Hepatocyte (in vitro differentiated cells): ENCODE data around the gene PRR14L. TPM values are rescaled to one million over a fixed set of nuclear protein-coding genes. Genes with fewer than 3 reads are reported as not detected.
"Not testable (repeated sequence)": the region's sequence is repeated elsewhere in the genome, so short reads cannot be mapped to it uniquely, and the experiment has no call there.

Experiments
- DNase-seq: peaks from one replicate; pipeline ENCODE4 v3.0.0-alpha.2; 2016; ENCODE audit warnings: low spot score
- H2AFZ ChIP-seq: fragments of 200-600 bp; sonication (generic); 2 replicates; pipeline ENCODE4 v1.6.0; 2016; ENCODE audit warnings: antibody characterized with exemption, mild to moderate bottlenecking
- H3K27ac ChIP-seq: fragments of 200-600 bp; sonication (generic); 2 replicates; pipeline ENCODE4 v1.5.1; 2016; ENCODE audit warnings: mild to moderate bottlenecking
- H3K27me3 ChIP-seq: fragments of 200-600 bp; sonication (generic); 2 replicates; pipeline ENCODE4 v1.6.1; 2016
- H3K36me3 ChIP-seq: fragments of 200-600 bp; sonication (generic); replicated peaks from 2 replicates; pipeline ENCODE4 v1.5.1; 2016; ENCODE audit warnings: low read depth; ENCODE audit not compliant: insufficient read depth
- H3K4me1 ChIP-seq: fragments of 200-600 bp; sonication (generic); 2 replicates; pipeline ENCODE4 v1.5.1; 2016; ENCODE audit warnings: mild to moderate bottlenecking, moderate library complexity; ENCODE audit not compliant: insufficient read depth
- H3K4me2 ChIP-seq: fragments of 200-600 bp; sonication (generic); 2 replicates; pipeline ENCODE4 v1.6.0; 2016
- H3K4me3 ChIP-seq: fragments of 200-600 bp; sonication (generic); 2 replicates; pipeline ENCODE4 v1.5.1; 2016; ENCODE audit warnings: mild to moderate bottlenecking
- H3K79me2 ChIP-seq: fragments of 200-600 bp; sonication (generic); 2 replicates; pipeline ENCODE4 v1.6.0; 2017; ENCODE audit warnings: mild to moderate bottlenecking
- H3K9me2 ChIP-seq: fragments of 200-600 bp; sonication (generic); replicated peaks from 2 replicates; pipeline ENCODE4 v1.6.0; 2017; ENCODE audit warnings: mild to moderate bottlenecking; ENCODE audit not compliant: insufficient read depth
- H3K9me3 ChIP-seq: fragments of 200-600 bp; sonication (generic); 2 replicates; pipeline ENCODE4 v1.5.1; 2016; ENCODE audit warnings: low read depth, mild to moderate bottlenecking
- H4K20me1 ChIP-seq: fragments of 200-600 bp; sonication (generic); 2 replicates; pipeline ENCODE4 v1.6.0; 2016; ENCODE audit warnings: mild to moderate bottlenecking; ENCODE audit not compliant: insufficient read depth, poor library complexity, severe bottlenecking
- EZH2 ChIP-seq: fragments of 200-600 bp; sonication (generic); IDR thresholded peaks from 2 replicates; pipeline ENCODE4 v1.6.1; 2016; ENCODE audit warnings: antibody characterized with exemption, mild to moderate bottlenecking, borderline replicate concordance
- EZH2phosphoT487 ChIP-seq: fragments of 200-600 bp; sonication (generic); IDR thresholded peaks from one replicate; pipeline ENCODE4 v1.6.1; 2018; ENCODE audit warnings: antibody characterized with exemption, mild to moderate bottlenecking, low read depth, moderate library complexity; ENCODE audit not compliant: unreplicated experiment, severe bottlenecking
- WGBS: methylation state at CpG from one replicate; pipeline ENCODE4 v1.1.6; 2016; ENCODE audit warnings: low lambda C conversion rate; ENCODE audit errors: missing lambda C conversion rate; 5-methylcytosine and 5-hydroxymethylcytosine counted together
- polyA plus RNA-seq: library from polyadenylated mRNA; unstranded; fragments of >200 nt; fragmentation: Nextera tagmentation; extraction: Ambion mirVana; gene quantifications from 2 replicates; pipeline ENCODE4 v1.2.1, GENCODE V29; 2016
- total RNA-seq: library from RNA; depleted of rRNA; stranded (reverse); fragments of >200 nt; gene quantifications from 2 replicates; pipeline ENCODE4 v1.2.3, GENCODE V29; 2014
- TF ChIP-seq, protein P1 (sequence below): fragments of 200-600 bp; sonication (generic); IDR thresholded peaks from 2 replicates; pipeline ENCODE4 v1.5.1; 2016; ENCODE audit warnings: antibody characterized with exemption, mild to moderate bottlenecking; ENCODE audit not compliant: poor library complexity

The PRR14L gene
- total and polyA plus RNA-seq, 2 experiments from 2014 or later = 13.2 to 30.4 TPM

DNA sequence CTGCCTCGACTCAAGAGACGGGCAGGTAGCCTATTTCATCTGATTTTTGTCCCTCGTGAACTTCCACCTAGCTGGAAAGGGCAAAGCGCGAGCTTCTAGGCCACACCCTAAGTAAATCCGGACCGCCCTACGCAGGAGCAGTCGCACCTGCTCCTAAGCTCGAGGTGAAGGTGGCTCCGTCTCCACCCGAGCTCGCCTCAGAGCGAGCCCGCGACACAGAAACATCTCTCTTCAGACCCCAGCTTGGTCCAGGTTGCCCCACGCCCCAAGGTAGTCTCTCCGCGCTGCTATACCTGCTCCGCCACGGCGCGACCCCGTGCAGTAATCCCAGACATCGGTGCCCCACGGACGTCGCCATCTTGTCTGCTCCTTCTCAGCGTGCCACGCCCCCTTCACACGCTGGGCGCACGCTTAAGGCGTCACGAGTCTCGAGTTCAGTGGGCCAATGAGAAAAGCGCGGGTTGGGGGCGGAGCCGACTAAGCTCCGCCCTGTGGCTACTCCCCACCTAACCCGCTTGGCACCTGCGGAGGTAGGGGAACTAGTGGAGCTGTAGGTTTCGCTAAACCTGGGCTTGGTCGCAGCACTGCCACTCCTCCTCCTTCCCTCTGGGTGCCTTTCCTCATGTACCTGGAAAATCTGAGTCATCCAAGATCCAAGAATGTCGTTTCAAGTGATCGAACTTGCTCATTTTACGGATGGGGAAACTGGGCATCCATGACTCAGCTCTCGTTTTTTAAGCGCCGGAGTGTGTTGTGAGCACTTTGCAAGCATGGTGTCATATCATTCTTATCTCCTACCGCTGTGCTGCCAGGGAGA, 87.9 kb downstream of the PRR14L start, which contains the start of gene PISD:
PISD (minus strand) TSS at position 365 of the 817 bp plus-strand sequence; CDS start at position 358, 7 bp downstream.
- H4K20me1 ChIP-seq = peaks cover 3% of the 10 kb centered on the region
- peak within 1 kb of the TSS; percentile 84 for H3K4me3 ChIP-seq
- DNase-seq = peak; percentile 99
- peak within 1 kb of the TSS; percentile 94 for H3K27ac ChIP-seq
- no peaks in the 10 kb centered on the region for H3K9me3 ChIP-seq
- WGBS = 4% methylated on average over 52 of the region's 52 CpGs
- no peaks in the 10 kb centered on the region for H3K4me1 ChIP-seq
- H3K79me2 ChIP-seq = peaks cover 47% of the 10 kb centered on the region
- H3K27me3 ChIP-seq = no peaks in the 10 kb centered on the region
- H3K9me2 ChIP-seq = no peaks in the 10 kb centered on the region
- no peak for TF ChIP-seq EZH2phosphoT487
- H3K36me3 ChIP-seq = no peaks in the 10 kb centered on the region
- peak within 1 kb of the TSS; percentile 86 for H2AFZ ChIP-seq
- H3K4me2 ChIP-seq = peak within 1 kb of the TSS; percentile 91

DNA sequence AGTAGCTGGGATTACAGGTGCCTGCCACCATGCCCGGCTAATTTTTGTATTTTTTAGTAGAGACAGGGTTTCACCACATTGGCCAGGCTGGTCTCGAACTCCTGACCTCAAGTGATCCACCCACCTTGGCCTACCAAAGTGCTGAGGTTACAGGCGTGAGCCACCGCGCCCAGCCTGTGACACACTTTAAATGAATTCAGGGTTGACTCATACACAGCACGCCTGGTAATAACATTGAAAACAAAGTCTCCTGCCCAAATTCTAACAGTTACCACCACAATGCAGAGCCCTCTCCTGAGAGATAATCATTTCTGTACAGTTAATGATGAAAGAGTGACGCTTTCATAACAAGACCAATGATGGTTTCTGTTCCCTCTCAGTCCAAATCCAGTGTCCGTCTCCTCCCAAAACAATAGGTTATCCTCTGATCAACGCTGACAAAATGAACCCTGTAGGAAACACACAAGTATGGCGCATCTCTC, 89.0 kb downstream of the PRR14L start:
- Histone ChIP-seq H3K27ac (peak overlapping the region; percentile 94), H3K79me2 (peaks cover 59% of the 10 kb centered on the region), H3K4me3 (peak overlapping the region; percentile 84), H3K4me2 (peak overlapping the region; percentile 91)
- H3K36me3 ChIP-seq, H3K4me1 ChIP-seq, H2AFZ ChIP-seq, H4K20me1 ChIP-seq, H3K27me3 ChIP-seq, H3K9me3 ChIP-seq, H3K9me2 ChIP-seq: not testable (repeated sequence)
- 77% methylated on average over 10 of the region's 10 CpGs for WGBS
- peak; percentile 34 for DNase-seq

DNA sequence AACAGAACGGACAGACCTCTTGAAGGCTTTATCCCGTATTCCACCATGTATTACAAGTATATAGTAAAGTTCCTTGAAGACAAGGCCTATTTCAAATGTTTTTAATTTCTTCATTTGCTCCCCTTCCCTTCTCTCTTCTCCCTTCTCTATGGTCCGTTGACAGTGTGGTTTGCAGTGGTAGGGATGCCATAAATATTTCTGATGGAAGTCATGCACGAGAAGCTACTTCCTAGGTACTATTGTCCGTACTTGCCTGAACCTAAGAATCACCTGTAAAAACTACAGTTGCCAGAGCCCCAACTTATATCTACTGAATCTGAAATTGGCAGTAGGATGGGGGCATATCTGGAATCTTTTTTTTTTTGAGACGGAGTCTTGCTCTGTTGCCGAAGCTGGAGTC, 90.7 kb downstream of the PRR14L start:
- Histone ChIP-seq H3K79me2 (peaks cover 75% of the 10 kb centered on the region), H3K9me3 (no peaks in the 10 kb centered on the region), H3K9me2 (no peaks in the 10 kb centered on the region), H3K36me3 (no peaks in the 10 kb centered on the region), H4K20me1 (peaks cover 6% of the 10 kb centered on the region), H3K4me1 (no peaks in the 10 kb centered on the region), H3K4me2 (no peak overlapping the region), H3K27me3 (no peaks in the 10 kb centered on the region), H3K4me3 (no peak overlapping the region), H2AFZ (no peak overlapping the region), H3K27ac (no peak overlapping the region)
- no peak for TF ChIP-seq EZH2
- TF ChIP-seq EZH2phosphoT487 = no peak
- TF ChIP-seq, protein P1, sequence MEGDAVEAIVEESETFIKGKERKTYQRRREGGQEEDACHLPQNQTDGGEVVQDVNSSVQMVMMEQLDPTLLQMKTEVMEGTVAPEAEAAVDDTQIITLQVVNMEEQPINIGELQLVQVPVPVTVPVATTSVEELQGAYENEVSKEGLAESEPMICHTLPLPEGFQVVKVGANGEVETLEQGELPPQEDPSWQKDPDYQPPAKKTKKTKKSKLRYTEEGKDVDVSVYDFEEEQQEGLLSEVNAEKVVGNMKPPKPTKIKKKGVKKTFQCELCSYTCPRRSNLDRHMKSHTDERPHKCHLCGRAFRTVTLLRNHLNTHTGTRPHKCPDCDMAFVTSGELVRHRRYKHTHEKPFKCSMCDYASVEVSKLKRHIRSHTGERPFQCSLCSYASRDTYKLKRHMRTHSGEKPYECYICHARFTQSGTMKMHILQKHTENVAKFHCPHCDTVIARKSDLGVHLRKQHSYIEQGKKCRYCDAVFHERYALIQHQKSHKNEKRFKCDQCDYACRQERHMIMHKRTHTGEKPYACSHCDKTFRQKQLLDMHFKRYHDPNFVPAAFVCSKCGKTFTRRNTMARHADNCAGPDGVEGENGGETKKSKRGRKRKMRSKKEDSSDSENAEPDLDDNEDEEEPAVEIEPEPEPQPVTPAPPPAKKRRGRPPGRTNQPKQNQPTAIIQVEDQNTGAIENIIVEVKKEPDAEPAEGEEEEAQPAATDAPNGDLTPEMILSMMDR = no peak
- 88% methylated on average over 7 of the region's 7 CpGs for WGBS
- DNase-seq = no peak

DNA sequence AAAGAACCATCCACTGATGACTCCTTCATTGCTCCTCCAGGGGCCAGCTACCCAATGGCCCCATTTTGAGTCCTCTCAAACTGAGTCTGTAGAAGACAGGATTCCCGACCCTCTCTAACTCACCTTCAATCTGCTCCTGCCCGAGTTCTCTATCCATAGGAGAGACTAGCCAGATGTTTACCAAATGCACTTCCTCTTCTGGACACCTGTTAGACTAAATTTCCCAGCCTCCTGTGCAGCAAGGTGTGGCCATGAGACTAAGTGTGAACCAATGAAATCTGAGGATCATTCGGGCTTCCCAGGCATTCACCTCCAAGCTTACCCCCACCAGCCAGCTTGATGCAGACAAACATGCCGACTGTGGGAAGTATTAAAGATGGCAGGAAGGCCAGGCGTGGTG, 95.5 kb downstream of the PRR14L start:
- DNase-seq = no peak
- TF ChIP-seq, protein P1 = no peak
- TF ChIP-seq EZH2 = no peak
- TF ChIP-seq EZH2phosphoT487 = no peak
- WGBS = 94% methylated on average over 5 of the region's 5 CpGs
- Histone ChIP-seq H2AFZ (no peak overlapping the region), H3K36me3 (no peaks in the 10 kb centered on the region), H4K20me1 (peaks cover 12% of the 10 kb centered on the region), H3K4me2 (no peak overlapping the region), H3K4me3 (no peak overlapping the region), H3K27me3 (no peaks in the 10 kb centered on the region), H3K79me2 (peaks cover 100% of the 10 kb centered on the region), H3K9me3 (no peaks in the 10 kb centered on the region), H3K4me1 (peaks cover 16% of the 10 kb centered on the region), H3K27ac (peak overlapping the region; percentile 71), H3K9me2 (no peaks in the 10 kb centered on the region)
